Activated T-cell treated with anti-CD3 and anti-CD28 coated beads for 1 hour (primary cell): Measurements from ENCODE around the gene ZNF532.
A peak's percentile ranks its signal among the peaks of the same experiment; 100 is the strongest.
"Not testable (repeated sequence)": the region's sequence is repeated elsewhere in the genome, so short reads cannot be mapped to it uniquely, and the experiment has no call there.

Source experiments
- DNase-seq: peaks from one replicate; pipeline ENCODE4 v3.0.0-alpha.2; 2020; ENCODE audit warnings: low read depth

The ZNF532 gene

GRCh38 chr18:58847383-58848071, 17.1 kb upstream of the ZNF532 start:
- no peak for DNase-seq

DNA sequence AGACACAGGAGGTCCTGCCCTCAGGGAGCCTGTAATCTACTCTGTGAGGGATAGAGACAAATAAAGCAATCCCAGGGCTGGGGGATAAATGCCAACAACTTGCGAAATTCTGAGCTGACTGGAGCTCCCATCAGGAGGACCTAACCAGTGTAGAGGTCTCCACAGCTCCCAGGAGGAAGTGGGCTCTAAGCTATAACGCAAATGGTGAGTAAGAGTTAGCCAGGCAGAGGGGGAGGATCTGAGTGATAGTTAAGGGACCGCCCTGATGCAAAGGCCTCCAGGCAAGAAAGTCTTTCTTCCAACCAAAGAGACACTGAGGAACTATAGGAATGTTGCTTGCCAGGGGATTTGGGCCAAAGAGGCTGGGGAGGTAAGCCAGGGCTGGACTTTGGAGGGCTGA, 16.0 kb upstream of the ZNF532 start:
- DNase-seq = no peak

GRCh38 chr18:58850786-58851469, 13.7 kb upstream of the ZNF532 start:
- no peak for DNase-seq

DNA sequence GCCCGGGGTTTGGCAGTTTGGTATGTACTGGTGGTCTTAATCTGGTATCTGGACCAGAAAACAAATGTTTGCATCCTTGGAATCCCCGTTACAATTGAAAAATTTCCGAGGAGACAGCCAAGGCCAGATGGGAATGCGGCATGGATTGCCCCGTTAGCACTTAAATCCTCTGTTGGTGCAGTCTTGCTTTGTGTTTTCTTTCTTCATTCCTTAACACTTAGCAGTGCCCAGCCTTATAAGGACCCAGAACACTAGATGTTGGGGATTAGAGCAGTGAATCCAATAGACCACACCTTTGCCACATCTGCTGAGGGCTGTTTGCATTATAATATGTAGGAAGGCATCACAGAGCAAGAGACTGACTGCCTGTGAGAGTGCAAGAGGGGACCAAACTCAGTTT, 12.8 kb upstream of the ZNF532 start:
- DNase-seq = no peak

- DNase-seq = no peak
These were observed 12.0 kb upstream of the ZNF532 start for GRCh38 chr18:58852629-58853028.

GRCh38 chr18:58853561-58853960, 11.1 kb upstream of the ZNF532 start:
- DNase-seq = no peak

GRCh38 chr18:58855521-58855920, 9.2 kb upstream of the ZNF532 start:
- not testable (repeated sequence) for DNase-seq

GRCh38 chr18:58856881-58857280, 7.8 kb upstream of the ZNF532 start:
- DNase-seq = no peak

- no peak for DNase-seq
These were observed 5.8 kb upstream of the ZNF532 start for GRCh38 chr18:58858591-58859468.

GRCh38 chr18:58859907-58860306, 4.8 kb upstream of the ZNF532 start:
- DNase-seq = no peak

DNA sequence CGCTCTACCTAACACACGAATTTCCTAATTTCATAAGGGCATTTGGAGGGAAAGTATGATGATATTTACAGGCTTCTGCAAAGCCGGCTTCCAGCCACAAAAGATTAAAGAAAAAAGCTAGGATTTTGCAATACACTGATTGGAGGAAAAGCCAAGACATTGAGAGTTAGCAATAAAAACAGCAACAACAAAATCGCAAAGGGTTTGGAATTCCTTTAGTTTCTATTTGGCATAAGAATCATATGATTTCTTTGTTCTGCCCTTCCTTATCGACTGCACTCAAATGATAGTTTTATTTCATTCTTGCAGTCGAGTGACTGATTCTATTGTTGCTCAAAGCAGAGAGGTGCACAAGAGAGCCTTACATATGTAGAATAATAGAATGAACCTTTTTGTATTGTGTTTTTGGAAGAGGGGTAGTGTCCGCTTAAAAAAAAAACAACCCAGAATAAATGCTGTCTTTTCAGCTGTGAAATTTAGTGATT, 3.9 kb upstream of the ZNF532 start:
- DNase-seq = no peak

- no peak for DNase-seq
These were observed 3.3 kb upstream of the ZNF532 start for GRCh38 chr18:58861353-58861752.

- DNase-seq = no peak
These were observed 2.8 kb upstream of the ZNF532 start for GRCh38 chr18:58861861-58862301.

- DNase-seq = no peak
These were observed 2.3 kb upstream of the ZNF532 start for GRCh38 chr18:58862356-58862755.

- DNase-seq = no peak
These were observed 1.7 kb upstream of the ZNF532 start for GRCh38 chr18:58862851-58863538.

DNA sequence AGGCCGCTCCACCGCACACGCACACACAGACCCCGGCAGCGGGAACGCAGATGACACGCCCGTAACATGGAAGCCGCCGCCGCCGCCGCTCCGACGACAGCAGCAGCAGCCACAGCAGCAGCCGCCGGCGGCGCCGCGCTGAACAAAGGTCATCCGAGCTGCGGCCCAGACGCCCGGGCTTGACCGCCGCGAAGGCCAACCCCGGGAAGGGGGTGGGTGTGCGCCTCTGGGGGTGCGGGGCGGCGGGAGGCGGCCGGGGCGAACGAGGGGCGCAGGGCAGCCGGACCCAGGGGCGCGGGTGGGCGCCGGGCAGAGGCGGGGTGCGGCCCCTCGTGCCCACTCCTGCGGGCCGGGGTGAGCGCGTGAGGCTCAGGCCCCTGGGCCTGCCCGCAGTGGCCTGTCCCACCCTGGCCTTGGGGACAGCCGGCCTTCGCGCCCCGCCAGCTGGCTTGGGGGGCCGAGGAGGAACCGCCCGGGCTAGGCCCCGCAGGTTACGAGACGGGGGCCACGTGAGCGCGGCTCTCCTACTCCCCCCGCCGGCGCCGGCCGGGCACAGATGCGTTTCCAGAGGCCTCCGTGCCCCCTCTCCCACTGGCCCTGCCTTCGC, 1.0 kb upstream of the ZNF532 start:
- peak; percentile 14 for DNase-seq

GRCh38 chr18:58865033-58865590, 435 bp downstream of the ZNF532 start:
- DNase-seq = no peak

DNA sequence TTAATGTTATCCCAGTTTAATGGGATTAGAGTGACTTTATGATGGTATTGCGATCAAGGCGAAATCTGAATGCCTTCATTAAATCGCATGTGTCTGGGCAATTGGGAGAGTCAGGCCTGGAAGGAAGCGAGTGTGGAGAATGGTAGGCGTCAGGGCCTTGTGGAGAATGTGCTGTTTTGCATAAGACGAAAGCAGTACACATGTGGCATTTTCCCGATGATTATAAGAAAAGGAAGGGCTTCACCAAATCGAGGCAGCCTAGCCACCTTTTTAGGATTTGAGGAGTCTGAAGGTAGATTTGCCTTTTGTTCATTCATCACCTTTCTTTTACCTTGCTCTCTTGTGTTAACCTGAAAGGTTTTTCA, 1.0 kb downstream of the ZNF532 start:
- no peak for DNase-seq

DNA sequence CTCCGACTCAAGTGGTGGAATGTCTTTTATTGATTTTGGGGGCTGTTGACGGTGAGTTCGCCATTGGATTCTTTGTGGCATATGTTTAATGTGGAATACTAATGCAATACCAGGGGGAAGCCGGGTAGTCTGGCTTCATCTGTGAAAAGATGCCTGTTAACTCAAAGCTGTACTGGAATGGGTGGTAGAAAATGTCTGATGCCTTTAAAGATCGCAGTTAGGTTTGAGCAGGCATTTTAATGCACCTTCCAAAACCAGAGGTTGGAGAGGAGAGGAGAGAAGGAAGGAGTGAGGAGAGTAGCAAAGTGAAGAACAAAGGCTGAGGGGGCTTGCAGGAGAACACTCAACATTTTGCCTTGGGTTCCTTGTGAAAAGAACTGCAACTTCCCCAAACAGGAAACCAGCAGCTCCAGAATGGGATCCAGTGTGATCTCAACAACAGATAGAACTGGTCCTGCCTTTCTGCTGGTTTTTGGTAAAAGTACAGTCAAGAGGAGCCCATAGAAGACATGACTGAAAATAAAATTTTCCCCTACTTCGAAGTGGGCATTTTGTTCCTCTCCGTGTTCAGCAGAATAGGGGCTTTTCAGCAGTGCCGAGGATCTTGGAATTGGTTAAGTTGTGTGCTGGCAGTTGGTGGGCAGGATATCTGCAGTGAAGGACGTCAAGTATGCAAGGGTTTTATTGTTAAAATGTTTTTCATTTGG, 1.5 kb downstream of the ZNF532 start:
- no peak for DNase-seq

GRCh38 chr18:58866773-58867150, 2.1 kb downstream of the ZNF532 start:
- no peak for DNase-seq
